Duodenal mucosa (tissue), 2 donors: ENCODE data around the gene NSMCE4A.
A peak's percentile ranks its signal among the peaks of the same experiment; 100 is the strongest.
"Not testable (repeated sequence)": the region's sequence is repeated elsewhere in the genome, so short reads cannot be mapped to it uniquely, and the experiment has no call there.

Source experiments
- H3K27ac ChIP-seq: one replicate; pipeline ENCODE4 v1.7.0; 2013; ENCODE audit warnings: low read depth, low read length
- H3K27me3 ChIP-seq, 2 donors: one replicate each; pipeline ENCODE4 v1.7.0; 2013; ENCODE audit warnings: low read length in 2 of 2, control low read depth in 1 of 2; ENCODE audit not compliant: insufficient read depth in 2 of 2, control insufficient read depth in 1 of 2
- H3K36me3 ChIP-seq, 2 donors: one replicate each; pipeline ENCODE4 v1.7.0; 2013; ENCODE audit warnings: low read length in 2 of 2, control low read depth in 1 of 2; ENCODE audit not compliant: insufficient read depth in 2 of 2, control insufficient read depth in 1 of 2
- H3K4me1 ChIP-seq, 2 donors: one replicate each; pipeline ENCODE4 v1.7.0; 2013; ENCODE audit warnings: low read length in 2 of 2, control low read depth in 1 of 2; ENCODE audit not compliant: insufficient read depth in 2 of 2, control insufficient read depth in 1 of 2
- H3K4me3 ChIP-seq, 2 donors: one replicate each; pipeline ENCODE4 v1.7.0; 2013; ENCODE audit warnings: low read length in 2 of 2, low read depth in 1 of 2
- H3K9ac ChIP-seq, 2 donors: one replicate each; pipeline ENCODE4 v1.7.0; 2013; ENCODE audit warnings: low read length in 2 of 2, low read depth in 1 of 2
- H3K9me3 ChIP-seq, 2 donors: one replicate each; pipeline ENCODE4 v1.7.0; 2013; ENCODE audit warnings: low read length in 2 of 2, control low read depth in 1 of 2; ENCODE audit not compliant: control insufficient read depth in 1 of 2

Gene NSMCE4A

GRCh38 chr10:121942749-121943416 is 32.1 kb downstream of the NSMCE4A start:
- H3K9me3 ChIP-seq, result no peaks in the 10 kb centered on the region
- no peak overlapping the region for H3K27ac ChIP-seq
- no peak overlapping the region for H3K4me3 ChIP-seq
- H3K36me3 ChIP-seq, result no peaks in the 10 kb centered on the region
- H3K27me3 ChIP-seq, result no peaks in the 10 kb centered on the region
- H3K4me1 ChIP-seq, result peaks cover 0 to 6% of the 10 kb centered on the region in 2 donors
- H3K9ac ChIP-seq, result no peak overlapping the region

- Histone ChIP-seq H3K27ac (no peak overlapping the region), H3K4me3 (no peak overlapping the region), H3K36me3 (no peaks in the 10 kb centered on the region), H3K9ac (no peak overlapping the region), H3K9me3 (no peaks in the 10 kb centered on the region), H3K4me1 (peaks cover 0 to 6% of the 10 kb centered on the region in 2 donors), H3K27me3 (no peaks in the 10 kb centered on the region)
Observed at GRCh38 chr10:121941532-121941931, 33.5 kb downstream of the NSMCE4A start.

GRCh38 chr10:121936295-121936694 is 38.7 kb downstream of the NSMCE4A start:
- no peaks in the 10 kb centered on the region for H3K9me3 ChIP-seq
- no peak overlapping the region for H3K4me3 ChIP-seq
- no peak overlapping the region for H3K27ac ChIP-seq
- H3K4me1 ChIP-seq, result peaks cover 0 to 15% of the 10 kb centered on the region in 2 donors
- no peak overlapping the region for H3K9ac ChIP-seq
- H3K27me3 ChIP-seq, result no peaks in the 10 kb centered on the region
- H3K36me3 ChIP-seq, result no peaks in the 10 kb centered on the region

GRCh38 chr10:121935702-121936101 is 39.3 kb downstream of the NSMCE4A start:
- Histone ChIP-seq H3K9me3 (no peaks in the 10 kb centered on the region), H3K27ac (no peak overlapping the region), H3K36me3 (no peaks in the 10 kb centered on the region), H3K4me3 (peak overlapping the region in 1 of 2 donors; percentile 40), H3K27me3 (no peaks in the 10 kb centered on the region), H3K4me1 (peaks cover 0 to 21% of the 10 kb centered on the region in 2 donors), H3K9ac (peak overlapping the region; percentile 26 to 29)

- H3K4me1 ChIP-seq, result peaks cover 5 to 38% of the 10 kb centered on the region in 2 donors
- not testable (repeated sequence) for H3K36me3 ChIP-seq, H3K9ac ChIP-seq, H3K4me3 ChIP-seq, H3K9me3 ChIP-seq, H3K27me3 ChIP-seq, H3K27ac ChIP-seq
Observed at GRCh38 chr10:121930268-121931085, 44.5 kb downstream of the NSMCE4A start.

- not testable (repeated sequence) for H3K9me3 ChIP-seq, H3K27ac ChIP-seq, H3K27me3 ChIP-seq, H3K9ac ChIP-seq, H3K36me3 ChIP-seq
- Histone ChIP-seq H3K4me1 (peaks cover 5 to 33% of the 10 kb centered on the region in 2 donors), H3K4me3 (peak overlapping the region in 1 of 2 donors; percentile 28)
Observed at GRCh38 chr10:121929585-121930267, 45.3 kb downstream of the NSMCE4A start.

- no peaks in the 10 kb centered on the region for H3K9me3 ChIP-seq
- no peaks in the 10 kb centered on the region for H3K27me3 ChIP-seq
- H3K36me3 ChIP-seq, result peaks cover 0 to under 1% of the 10 kb centered on the region in 2 donors
- peaks cover 5 to 33% of the 10 kb centered on the region in 2 donors for H3K4me1 ChIP-seq
- H3K4me3 ChIP-seq, result peak overlapping the region; percentile 88 to 95
- H3K9ac ChIP-seq, result peak overlapping the region; percentile 97 to 98
- peak overlapping the region; percentile 92 for H3K27ac ChIP-seq
Observed at GRCh38 chr10:121928528-121928884, 46.5 kb downstream of the NSMCE4A start.

- peaks cover 5 to 33% of the 10 kb centered on the region in 2 donors for H3K4me1 ChIP-seq
- H3K27me3 ChIP-seq, result no peaks in the 10 kb centered on the region
- H3K36me3 ChIP-seq, result peaks cover 0 to 5% of the 10 kb centered on the region in 2 donors
- H3K9ac ChIP-seq, result peak within 1 kb of the TSS; percentile 97 to 98
- peak within 1 kb of the TSS; percentile 88 to 95 for H3K4me3 ChIP-seq
- peak within 1 kb of the TSS; percentile 92 for H3K27ac ChIP-seq
- H3K9me3 ChIP-seq, result no peaks in the 10 kb centered on the region
Observed at GRCh38 chr10:121927841-121928527, 47.0 kb downstream of the NSMCE4A start, which contains the start of gene ATE1. Gene ATE1 (minus strand): TSS chr10:121928031. CDS start chr10:121927949, 82 bp downstream.

- Histone ChIP-seq H3K36me3 (peaks cover 3 to 11% of the 10 kb centered on the region in 2 donors), H3K27ac (peak overlapping the region; percentile 91), H3K4me1 (peaks cover 5 to 33% of the 10 kb centered on the region in 2 donors), H3K27me3 (no peaks in the 10 kb centered on the region), H3K9me3 (no peaks in the 10 kb centered on the region), H3K4me3 (peak overlapping the region; percentile 88 to 95), H3K9ac (peak overlapping the region; percentile 91 to 97)
Observed at GRCh38 chr10:121927318-121927840, 47.6 kb downstream of the NSMCE4A start.
